Measurements from ENCODE around the gene KCNK15.

DNA sequence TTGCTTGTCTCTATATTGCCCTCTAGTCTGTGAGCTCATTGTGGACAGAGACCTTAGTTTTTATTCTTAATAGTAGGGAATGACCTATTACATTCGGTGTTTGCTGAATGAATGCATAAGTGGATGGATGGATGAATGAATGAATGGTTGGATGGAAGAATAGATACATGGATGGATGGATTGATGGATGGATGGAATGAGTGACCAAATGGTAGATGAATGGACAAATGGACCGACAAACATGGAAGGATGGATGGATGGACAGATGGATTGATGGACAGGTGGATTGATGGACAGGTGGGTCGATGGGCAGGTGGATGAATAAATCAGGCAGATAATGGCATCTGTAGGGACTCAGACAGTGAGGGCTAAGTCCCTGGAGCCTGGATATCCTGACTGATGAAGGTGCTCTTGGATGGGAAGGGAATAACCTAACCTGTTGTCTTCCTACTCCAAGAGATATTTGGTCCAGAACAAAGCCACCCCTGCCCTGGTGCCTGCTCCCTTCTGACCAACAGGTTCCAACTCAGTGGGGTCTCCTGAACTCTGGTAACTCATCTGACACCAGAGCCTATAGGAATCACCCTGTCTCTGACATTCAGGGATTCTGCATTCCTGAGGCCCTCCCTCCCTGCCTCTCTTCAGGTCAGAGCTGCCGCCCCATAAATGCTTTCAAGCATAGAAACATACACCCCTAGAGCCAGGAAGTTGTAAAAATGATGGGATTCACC, 40.1 kb upstream of the KCNK15 start:
- TF ChIP-seq, protein P1, sequence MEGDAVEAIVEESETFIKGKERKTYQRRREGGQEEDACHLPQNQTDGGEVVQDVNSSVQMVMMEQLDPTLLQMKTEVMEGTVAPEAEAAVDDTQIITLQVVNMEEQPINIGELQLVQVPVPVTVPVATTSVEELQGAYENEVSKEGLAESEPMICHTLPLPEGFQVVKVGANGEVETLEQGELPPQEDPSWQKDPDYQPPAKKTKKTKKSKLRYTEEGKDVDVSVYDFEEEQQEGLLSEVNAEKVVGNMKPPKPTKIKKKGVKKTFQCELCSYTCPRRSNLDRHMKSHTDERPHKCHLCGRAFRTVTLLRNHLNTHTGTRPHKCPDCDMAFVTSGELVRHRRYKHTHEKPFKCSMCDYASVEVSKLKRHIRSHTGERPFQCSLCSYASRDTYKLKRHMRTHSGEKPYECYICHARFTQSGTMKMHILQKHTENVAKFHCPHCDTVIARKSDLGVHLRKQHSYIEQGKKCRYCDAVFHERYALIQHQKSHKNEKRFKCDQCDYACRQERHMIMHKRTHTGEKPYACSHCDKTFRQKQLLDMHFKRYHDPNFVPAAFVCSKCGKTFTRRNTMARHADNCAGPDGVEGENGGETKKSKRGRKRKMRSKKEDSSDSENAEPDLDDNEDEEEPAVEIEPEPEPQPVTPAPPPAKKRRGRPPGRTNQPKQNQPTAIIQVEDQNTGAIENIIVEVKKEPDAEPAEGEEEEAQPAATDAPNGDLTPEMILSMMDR (IDR thresholded peaks at IDR 0.05), result no peak
- TF ChIP-seq POLR2A (IDR thresholded peaks at IDR 0.05), result no peak
